GM21825 (cell line): ENCODE results near the gene SLC8A2.

Source experiments
- ATAC-seq: cut with Tn5 transposase; IDR thresholded peaks from one replicate; pipeline ENCODE4 v1.9.1; 2021; ENCODE audit warnings: mild to moderate bottlenecking, moderate library complexity; ENCODE audit not compliant: unreplicated experiment

The SLC8A2 gene

GRCh38 chr19:47503826-47504150 is 32.1 kb upstream of the SLC8A2 start:
- no peak for ATAC-seq

- ATAC-seq = no peak
Measured at GRCh38 chr19:47503130-47503825, 31.6 kb upstream of the SLC8A2 start.

GRCh38 chr19:47499863-47500830 is 28.5 kb upstream of the SLC8A2 start:
- no peak for ATAC-seq

DNA sequence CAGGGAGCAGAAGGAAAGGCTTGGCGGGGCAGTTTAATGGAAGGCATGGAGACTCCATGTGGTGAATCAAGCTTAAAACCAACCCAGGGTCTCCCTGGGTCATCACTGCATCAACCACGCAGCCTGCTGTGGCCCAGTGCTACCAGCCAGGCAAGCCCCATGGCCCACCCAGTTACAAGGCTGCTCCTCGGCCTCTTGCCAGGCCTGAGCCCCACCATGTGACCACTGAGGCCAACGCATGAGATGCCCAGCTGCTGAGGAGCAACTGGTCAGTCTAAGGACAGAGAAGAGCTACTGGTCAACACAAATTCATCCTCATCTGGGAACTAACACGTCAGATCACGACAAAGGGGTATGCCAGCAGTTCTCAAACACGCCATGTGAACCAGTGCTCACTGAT is 27.7 kb upstream of the SLC8A2 start:
- no peak for ATAC-seq

DNA sequence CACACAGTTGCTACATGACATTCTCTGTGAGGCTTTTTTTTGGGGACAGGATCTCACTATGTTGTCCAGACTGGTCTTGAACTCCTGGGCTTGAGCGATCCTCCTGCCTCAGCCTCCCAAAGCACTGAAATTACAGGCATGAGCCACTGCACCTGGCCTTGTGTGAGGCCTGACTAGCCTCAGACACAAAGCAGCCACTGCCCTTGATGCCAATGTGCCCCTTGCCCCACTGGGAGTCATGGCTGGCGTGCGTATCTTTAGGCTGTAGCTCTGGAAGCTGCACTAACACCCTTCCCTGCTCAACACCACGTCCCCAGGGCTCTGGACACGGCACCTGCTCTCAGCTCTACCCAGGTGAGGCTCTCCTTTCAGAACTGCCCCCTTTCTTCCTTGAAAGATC is 26.9 kb upstream of the SLC8A2 start:
- no peak for ATAC-seq

DNA sequence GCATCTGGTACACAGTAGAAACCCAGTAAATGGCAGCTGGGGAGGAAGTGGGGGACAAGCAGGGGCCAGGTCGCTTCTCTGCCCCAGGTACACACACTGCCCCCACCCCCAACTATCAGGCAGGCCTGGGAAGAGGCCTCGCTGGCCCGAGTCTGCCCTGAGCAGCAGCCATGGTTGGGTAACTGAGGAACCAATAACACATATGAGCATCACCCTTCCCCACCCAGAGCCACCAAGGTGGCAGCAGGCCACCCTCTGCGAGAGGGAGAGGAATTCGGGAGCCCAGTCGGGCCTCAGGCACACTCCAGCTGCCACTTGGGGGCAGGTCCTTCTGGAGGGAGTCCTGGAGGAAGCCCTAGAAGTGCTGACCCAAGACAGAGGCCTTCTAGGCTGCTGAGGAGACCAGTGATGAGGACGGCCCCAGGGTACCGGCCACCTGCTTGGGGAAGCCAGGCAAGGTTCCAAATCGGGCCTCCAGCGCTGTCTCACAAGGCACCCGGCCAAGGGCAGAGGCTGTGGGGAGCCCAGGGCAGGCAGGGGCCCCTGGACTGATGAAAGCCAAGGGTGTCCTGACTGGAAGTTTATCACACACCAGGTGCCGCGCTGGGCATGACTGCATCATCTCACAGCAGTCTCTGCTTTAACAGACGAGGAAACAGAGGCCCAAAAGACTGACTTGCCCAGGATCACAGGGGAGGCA is 26.3 kb upstream of the SLC8A2 start:
- ATAC-seq = no peak

DNA sequence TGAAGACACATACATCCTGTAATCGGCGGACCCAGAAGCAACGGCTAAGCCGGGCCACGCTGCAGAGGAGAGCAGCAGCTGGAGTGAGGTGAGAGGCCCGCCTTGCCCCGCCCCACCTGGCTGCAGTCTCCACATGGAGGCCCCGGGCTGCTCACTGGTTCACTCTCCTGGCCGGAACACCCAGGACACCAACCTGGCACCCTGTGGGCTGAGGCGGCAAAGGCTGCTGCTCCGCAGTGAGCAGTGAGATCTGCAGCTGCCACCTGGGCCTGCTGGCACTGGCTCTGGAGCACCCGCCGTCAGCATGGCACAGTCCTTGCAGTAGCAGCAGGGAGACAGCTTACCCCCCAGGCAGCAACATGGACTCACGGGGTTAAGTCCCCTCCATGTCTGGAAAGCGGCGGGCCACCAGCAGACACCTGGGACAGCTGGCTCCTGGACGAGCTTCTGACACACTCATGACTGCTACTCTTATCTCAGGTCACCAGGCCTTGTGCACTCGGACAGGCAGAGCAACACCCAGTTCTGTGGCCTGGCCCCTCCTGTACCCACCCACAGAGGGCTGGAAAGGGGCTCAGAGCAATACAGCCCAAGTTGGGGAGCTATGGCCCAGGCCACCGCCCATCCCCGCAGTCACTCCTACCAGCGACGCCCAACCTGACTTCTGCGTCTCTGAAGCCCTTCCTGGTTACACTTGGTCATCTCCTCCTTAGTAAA is 25.5 kb upstream of the SLC8A2 start:
- ATAC-seq = no peak

DNA sequence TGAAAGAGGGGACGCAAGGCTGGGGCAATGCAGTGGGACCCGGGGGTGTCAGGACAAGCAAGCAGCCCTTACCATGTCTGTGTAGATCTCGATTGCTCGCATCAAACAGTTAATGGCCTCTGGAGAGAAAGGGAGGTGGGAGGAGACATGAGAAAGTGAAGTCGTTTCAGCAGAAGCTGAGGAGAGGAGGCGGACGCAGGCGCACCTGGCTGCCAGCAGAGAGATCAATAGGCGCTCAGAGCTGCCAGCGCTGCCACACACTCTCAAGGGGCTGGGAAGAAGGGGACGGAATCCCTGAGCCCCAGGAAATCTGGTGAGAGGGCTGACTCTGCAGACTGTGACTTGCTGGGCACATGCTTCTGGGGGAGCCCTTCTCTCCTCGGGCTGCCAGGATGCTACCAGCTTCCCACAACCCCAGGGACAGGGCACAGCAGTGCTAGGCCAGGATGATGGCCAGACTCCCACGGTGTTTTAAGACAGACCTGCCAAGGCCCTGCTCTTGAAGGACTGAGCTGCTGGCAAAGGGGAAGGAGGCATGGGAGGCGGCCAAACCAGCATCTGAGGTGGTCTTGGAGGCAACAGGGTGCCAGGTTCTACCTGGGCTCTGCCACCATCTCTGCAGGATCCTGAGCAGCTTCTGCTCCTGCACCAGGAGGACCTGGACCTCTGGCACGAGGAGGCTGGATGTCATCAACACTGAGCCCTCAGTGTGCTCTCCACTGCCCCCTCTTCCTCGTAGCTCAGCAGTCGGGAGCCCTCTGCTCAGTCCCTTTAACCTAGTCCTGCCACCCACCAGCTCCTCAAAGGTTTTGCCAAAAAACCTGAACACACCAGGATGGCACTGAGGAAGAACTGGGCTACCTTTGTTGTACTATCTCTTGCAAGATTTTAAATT is 24.0 kb upstream of the SLC8A2 start:
- no peak for ATAC-seq

DNA sequence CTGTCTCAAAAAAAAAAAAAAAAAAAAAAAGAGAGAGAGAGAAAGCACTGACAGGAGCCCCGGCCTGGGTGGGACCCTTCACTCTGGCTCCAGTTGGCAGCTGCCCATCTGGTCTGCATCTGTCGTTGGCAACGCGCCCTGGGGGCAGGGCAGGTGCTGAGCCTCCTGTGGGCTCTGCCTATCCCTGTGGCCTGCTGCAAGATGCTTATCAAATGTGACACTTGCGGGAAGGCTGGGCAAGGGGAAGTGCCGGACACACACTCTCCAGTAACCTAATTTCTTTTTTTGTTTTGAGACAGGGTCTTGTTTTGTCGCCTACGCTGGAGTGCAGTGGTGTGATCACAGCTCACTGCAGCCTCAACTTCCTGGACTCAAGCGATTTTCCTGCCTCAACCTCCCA is 23.0 kb upstream of the SLC8A2 start:
- no peak for ATAC-seq

- no peak for ATAC-seq
Measured at GRCh38 chr19:47494211-47494547, 22.5 kb upstream of the SLC8A2 start.

DNA sequence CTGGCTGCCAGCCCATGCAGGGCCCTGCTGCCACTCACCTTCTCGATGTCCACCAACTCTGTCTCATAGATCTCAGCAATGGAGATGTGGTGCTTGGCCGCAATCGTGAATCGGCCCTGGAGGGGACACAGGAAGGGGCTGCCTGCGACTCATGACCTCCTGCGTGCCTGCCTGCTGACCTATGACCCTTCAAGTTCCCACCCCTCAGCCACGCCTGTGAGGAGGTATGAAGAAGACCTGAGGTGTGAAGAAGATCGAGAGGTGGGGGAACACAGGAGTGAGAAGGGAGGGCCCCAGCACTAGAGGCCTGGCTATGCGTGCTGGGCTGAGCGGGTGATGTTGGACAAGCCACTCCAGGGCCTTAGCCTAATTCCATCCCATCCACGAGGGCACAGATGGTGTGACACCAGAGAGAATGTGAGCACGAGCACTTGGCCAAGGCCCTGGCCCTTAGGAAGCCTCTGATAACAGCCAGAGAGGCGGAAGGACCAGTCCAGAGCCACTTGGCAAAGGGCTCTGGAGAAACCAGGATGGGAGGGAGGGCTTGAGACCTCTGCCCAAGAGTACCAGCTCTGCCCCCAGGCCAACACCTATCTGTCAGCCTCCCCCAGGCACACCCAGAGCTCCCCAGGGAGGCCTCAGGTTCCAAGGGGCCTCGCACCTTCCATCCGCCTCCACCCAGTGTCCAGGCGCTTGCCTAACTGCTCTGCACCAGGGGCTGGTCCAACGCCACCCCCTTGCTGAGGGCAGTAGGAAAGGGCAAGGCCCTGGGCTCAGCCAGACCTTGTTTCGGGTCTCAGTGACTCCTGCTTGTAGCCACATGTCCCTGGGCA is 21.9 kb upstream of the SLC8A2 start:
- ATAC-seq = no peak

DNA sequence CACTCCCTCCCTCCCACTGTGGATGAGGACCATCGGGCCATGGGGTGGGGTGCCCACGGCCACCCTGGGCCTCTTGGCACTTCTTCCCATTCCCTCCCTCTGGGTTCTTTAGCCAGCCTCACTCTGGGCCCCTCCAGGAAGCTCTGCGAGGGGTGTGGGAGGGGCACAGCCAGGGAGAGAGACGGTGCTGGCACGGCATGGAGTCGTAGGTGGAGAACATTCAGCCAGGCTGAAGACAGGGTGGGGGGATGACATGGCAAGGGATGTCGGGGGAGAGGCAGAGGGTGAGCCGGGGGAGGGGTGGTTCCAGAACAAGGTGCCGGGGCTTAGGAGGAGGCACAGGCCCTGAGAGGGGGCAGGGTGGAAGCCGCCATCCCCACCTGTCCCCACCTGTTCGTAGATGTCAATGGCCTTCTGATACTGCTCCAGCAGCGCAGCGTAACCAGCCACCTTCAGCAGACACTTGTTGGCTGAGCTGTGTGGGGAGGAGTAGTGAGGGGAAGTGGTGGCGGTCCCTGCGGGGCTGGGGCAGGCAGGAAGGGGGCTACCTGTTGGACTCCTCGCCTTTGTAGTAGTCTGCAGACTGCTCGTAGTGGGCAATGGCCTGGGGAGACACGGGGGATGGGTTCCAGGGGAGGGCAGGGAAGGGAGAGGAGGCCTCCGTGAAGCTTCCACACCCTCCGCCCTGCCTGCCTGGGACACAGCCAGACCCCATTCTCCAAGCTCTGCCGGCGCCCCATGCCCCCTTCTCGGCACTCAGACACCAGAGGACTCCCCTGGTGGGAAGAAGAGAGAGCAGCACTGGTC is 21.1 kb upstream of the SLC8A2 start:
- no peak for ATAC-seq

GRCh38 chr19:47492137-47492533 is 20.4 kb upstream of the SLC8A2 start:
- no peak for ATAC-seq

- ATAC-seq = no peak
Measured at GRCh38 chr19:47491358-47492136, 19.9 kb upstream of the SLC8A2 start.

DNA sequence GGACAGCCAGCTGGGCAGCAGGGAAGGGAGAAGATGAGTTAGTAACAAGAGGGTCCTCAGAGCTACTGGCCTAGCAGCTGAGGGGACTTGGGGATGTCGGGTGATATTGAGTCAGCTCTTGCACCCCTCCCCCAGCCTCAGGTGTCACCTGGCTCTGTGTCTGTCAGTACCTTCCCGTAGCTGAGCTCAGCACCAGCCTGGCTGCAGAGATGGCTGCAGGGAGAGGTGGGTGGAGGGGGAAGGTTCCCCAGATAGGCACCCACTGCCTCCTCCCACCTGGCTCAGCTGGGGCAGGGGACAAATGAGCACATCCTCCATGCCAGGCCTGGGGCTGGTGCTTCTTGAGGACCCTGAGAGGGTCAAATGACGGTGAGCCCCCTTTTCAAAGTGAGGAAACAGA is 19.2 kb upstream of the SLC8A2 start:
- no peak for ATAC-seq

DNA sequence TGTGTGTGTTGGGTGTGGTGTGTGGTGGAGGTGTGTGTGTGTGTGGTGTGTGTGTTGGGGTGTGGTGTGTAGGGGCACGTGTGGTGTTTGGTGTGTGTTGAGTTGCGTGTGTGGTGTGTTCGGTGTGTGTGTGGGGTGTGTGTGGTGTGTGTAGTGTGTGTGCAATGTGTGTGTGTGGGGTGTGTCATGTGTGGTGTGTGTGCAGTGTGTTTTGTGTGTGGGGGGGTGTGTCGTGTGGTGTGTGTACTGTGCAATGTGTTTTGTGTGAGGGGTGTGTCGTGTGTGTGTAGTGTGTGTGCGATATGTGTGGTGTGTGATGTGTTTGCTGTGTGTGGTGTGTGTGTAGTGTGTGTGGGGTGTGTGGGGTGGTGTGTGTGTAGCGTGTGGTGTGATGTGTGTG is 18.3 kb upstream of the SLC8A2 start:
- ATAC-seq = no peak

- ATAC-seq = no peak
Measured at GRCh38 chr19:47489072-47489914, 17.6 kb upstream of the SLC8A2 start.
